ENCODE results near the gene H6PD. TPM values are rescaled to one million over a fixed set of nuclear protein-coding genes. Genes with fewer than 3 reads are reported as not detected.
A peak's percentile ranks its signal among the peaks of the same experiment; 100 is the strongest.

H6PD gene
- total and polyA plus RNA-seq, 8 donors = 8.7 to 34.2 (median 16.1) TPM

DNA sequence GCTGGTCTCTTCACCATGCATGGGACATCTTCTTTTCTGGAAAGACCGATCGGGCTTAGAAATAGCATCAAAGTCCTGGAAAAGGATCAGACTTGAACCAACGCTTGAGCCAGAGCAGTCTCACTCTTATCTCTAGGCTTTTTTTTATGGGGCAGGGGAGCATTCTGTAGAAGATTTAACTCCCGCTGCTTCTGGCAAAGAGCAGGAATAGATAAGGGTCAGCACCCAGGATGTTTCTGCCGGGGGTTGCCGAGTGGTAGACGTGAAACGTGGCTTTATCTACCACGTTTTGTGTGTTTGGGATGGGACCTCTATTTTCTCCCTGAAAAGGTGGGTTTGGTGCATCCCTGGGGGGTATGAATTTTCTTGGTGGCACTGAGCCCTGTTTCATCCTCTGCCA, 76.9 kb downstream of the H6PD start:
- Histone ChIP-seq H3K9me3 (no peaks in the 10 kb centered on the region), H3K4me3 (no peak overlapping the region), H3K4me1 (no peaks in the 10 kb centered on the region), H3K27ac (no peak overlapping the region), H3K36me3 (peaks cover 0 to 5% (median 0%) of the 10 kb centered on the region in 3 donors), H3K27me3 (no peaks in the 10 kb centered on the region)
- no peak for FAIRE-seq
- TF ChIP-seq, protein P1, sequence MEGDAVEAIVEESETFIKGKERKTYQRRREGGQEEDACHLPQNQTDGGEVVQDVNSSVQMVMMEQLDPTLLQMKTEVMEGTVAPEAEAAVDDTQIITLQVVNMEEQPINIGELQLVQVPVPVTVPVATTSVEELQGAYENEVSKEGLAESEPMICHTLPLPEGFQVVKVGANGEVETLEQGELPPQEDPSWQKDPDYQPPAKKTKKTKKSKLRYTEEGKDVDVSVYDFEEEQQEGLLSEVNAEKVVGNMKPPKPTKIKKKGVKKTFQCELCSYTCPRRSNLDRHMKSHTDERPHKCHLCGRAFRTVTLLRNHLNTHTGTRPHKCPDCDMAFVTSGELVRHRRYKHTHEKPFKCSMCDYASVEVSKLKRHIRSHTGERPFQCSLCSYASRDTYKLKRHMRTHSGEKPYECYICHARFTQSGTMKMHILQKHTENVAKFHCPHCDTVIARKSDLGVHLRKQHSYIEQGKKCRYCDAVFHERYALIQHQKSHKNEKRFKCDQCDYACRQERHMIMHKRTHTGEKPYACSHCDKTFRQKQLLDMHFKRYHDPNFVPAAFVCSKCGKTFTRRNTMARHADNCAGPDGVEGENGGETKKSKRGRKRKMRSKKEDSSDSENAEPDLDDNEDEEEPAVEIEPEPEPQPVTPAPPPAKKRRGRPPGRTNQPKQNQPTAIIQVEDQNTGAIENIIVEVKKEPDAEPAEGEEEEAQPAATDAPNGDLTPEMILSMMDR (IDR thresholded peaks at IDR 0.05) = no peak
- DNase-seq = no peak
- WGBS, 2 donors = 75 to 76% methylated on average over 9 of the region's 9 CpGs
- intact Hi-C loops (cut with DNase I) = no loop called here
- no peak for ATAC-seq

DNA sequence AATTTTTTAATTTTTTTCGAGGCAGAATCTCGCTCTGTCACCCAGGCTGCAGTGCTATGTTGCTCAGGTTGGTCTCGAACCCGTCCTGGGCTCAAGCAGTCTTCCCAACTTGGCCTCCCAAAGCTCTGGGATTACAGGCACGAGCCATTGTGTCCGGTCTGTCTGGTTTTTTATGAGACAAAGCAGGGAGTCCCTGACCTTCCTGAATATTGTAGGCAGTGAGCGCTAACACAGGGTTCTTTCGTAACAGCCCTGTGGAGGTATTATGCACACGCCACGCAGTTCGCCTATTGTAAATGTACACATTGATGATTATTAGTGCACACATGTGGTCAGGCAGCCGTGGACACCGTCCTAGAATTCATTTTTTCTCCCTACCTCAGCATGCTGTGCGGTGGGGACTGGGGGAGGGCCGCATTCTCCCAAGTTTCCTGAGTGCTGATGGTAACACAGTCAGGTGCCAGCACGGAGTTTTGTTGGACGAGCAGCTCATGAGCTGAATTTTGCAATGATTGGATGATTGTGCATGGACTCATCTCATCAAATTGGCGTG, 77.7 kb downstream of the H6PD start:
- no peak for ATAC-seq
- H3K36me3 ChIP-seq = peaks cover 0 to 5% (median 0%) of the 10 kb centered on the region in 3 donors
- TF ChIP-seq, protein P1 (IDR thresholded peaks at IDR 0.05) = no peak
- 91 to 92% methylated on average over 18 of the region's 18 CpGs for WGBS, 2 donors
- DNase-seq = peak in 1 of 6 donors; percentile 9
- intact Hi-C loops (cut with DNase I) = no loop called here
- H3K9me3 ChIP-seq = no peaks in the 10 kb centered on the region
- no peak overlapping the region for H3K4me3 ChIP-seq
- H3K27me3 ChIP-seq = no peaks in the 10 kb centered on the region
- no peak for FAIRE-seq
- no peak overlapping the region for H3K27ac ChIP-seq
- no peaks in the 10 kb centered on the region for H3K4me1 ChIP-seq

DNA sequence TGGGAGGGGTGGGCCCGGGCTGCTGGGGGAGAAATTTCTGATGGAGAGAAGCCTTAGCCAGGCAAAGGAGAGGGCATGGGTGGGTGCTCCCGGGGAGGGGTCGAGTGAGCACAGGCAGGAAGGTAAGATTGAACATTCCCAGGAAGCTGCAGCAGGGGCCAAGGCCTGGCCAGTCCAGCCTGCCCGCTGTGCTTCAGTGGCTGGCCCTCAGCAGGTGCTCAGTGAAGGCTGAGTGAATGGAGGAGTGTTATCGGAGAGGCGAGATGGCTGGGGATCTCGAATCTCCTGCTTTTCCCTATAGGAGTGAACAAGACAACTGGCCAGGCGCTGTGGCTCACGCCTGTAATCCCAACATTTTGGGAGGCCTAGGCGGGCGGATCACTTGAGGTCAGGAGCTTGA, 79.0 kb downstream of the H6PD start:
- no peak for DNase-seq
- Histone ChIP-seq H3K9me3 (no peaks in the 10 kb centered on the region), H3K27me3 (no peaks in the 10 kb centered on the region), H3K36me3 (peaks cover 0 to 5% (median 0%) of the 10 kb centered on the region in 3 donors), H3K27ac (no peak overlapping the region), H3K4me3 (no peak overlapping the region), H3K4me1 (no peaks in the 10 kb centered on the region)
- TF ChIP-seq, protein P1 (IDR thresholded peaks at IDR 0.05) = no peak
- WGBS, 2 donors = 93 to 96% methylated on average over 11 of the region's 11 CpGs
- ATAC-seq = no peak
- no peak for FAIRE-seq
- intact Hi-C loops (cut with DNase I) = no loop called here

DNA sequence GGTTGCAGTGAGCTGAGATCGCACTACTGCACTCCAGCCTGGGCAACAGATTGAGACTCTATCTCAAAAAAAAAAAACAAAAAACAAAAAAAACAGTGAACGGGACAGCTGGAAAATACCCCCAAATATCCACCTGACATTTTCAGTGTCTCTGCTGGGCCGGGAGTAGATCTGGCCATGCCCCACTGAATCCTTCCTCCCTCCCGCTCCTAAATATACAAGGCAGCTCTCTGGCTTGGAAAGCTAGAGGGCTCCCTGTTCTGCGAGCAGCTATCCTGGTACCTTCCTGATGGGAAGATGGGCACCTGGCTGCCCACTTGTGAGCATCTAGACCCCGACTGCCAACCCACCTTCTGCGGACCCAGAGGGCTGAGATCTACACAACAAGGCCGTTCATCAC, 79.5 kb downstream of the H6PD start:
- Histone ChIP-seq H3K27ac (no peak overlapping the region), H3K4me1 (no peaks in the 10 kb centered on the region), H3K4me3 (no peak overlapping the region), H3K36me3 (peaks cover 0 to 5% (median 0%) of the 10 kb centered on the region in 3 donors), H3K9me3 (no peaks in the 10 kb centered on the region), H3K27me3 (no peaks in the 10 kb centered on the region)
- WGBS, 2 donors = 76 to 79% methylated on average over 8 of the region's 8 CpGs
- no peak for DNase-seq
- intact Hi-C loops (cut with DNase I) = no loop called here
- FAIRE-seq = no peak
- no peak for ATAC-seq
- TF ChIP-seq, protein P1 (IDR thresholded peaks at IDR 0.05) = no peak

DNA sequence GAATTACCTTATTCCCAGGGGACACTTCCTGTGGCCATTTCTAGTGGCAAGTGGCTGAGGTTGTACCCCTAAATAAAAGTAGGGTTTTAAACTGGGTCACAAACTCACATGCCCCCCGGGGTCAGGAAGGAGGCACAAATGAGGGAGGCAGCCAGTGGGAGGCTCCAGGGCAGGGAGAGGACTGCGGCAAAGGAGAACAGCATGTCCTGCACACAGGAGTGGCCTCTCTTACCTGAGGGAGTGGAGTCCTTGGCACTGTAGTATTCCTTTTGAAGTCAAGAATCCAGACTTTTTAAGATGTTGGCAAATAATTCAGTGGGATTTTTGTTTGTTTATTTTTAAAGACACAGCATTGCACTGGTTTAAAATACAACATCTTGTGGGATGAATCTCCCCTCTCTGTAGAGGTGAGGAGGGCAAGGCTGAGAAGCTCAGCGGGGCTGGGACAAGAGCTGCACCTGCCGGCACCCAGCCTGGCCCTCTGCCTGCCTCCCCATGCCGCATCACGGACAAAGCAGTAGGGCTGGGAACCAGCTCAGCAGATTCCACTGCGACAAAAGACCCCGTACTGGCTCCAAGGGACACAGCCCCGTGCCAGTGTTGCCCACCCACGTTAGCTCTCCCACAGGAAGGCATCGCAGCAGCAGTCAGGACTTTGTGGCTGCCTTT, 80.3 kb downstream of the H6PD start:
- DNase-seq (no peak), FAIRE-seq (no peak), ATAC-seq (no peak)
- Histone ChIP-seq H3K4me1 (no peaks in the 10 kb centered on the region), H3K27me3 (no peaks in the 10 kb centered on the region), H3K27ac (no peak overlapping the region), H3K36me3 (peaks cover 0 to 5% (median 0%) of the 10 kb centered on the region in 3 donors), H3K9me3 (no peaks in the 10 kb centered on the region), H3K4me3 (no peak overlapping the region)
- TF ChIP-seq, protein P1 (IDR thresholded peaks at IDR 0.05) = no peak
- intact Hi-C loops (cut with DNase I) = no loop called here
- WGBS, 2 donors = 83 to 86% methylated on average over 11 of the region's 11 CpGs
